SK-N-MC (cell line): ENCODE results near the gene EN2.

ENCODE experiments used
- DNase-seq: peaks from one replicate; pipeline ENCODE4 v3.0.0-alpha.2; 2011; ENCODE audit warnings: low read depth, low spot score
- H3K27ac ChIP-seq: fragments of 200-600 bp; sonication (generic); 2 replicates; pipeline ENCODE4 v1.5.1; 2016; ENCODE audit warnings: mixed run types
- H3K36me3 ChIP-seq: fragments of 200-600 bp; sonication (generic); 2 replicates; pipeline ENCODE4 v1.6.1; 2017; ENCODE audit warnings: antibody characterized with exemption, low read length, mixed read lengths; ENCODE audit not compliant: insufficient read depth
- H3K4me3 ChIP-seq: fragments of 200-600 bp; sonication (generic); 2 replicates; pipeline ENCODE4 v1.5.1; 2016
- H3K9ac ChIP-seq: fragments of 200-600 bp; sonication (generic); 2 replicates; pipeline ENCODE4 v1.8.0; 2017; ENCODE audit warnings: mixed run types, mixed read lengths; ENCODE audit not compliant: insufficient read length
- H3K9me3 ChIP-seq: fragments of 200-600 bp; sonication (generic); 2 replicates; pipeline ENCODE4 v1.6.1; 2017; ENCODE audit warnings: low read depth, mild to moderate bottlenecking, antibody characterized with exemption, low read length, moderate library complexity, mixed read lengths
- EZH2 ChIP-seq: fragments of 200-600 bp; sonication (generic); IDR thresholded peaks from one replicate; pipeline ENCODE4 v1.6.1; 2017; ENCODE audit warnings: antibody characterized with exemption
- FOXP2 ChIP-seq: optimal IDR thresholded peaks from 2 replicates; pipeline ENCODE3; 2011; ENCODE audit warnings: mild to moderate bottlenecking, moderate library complexity; ENCODE audit not compliant: insufficient read depth; ENCODE audit errors: extremely low read length, control extremely low read depth
- POLR2AphosphoS5 ChIP-seq: IDR thresholded peaks from 2 replicates; pipeline ENCODE4 v1.6.1; 2012; ENCODE audit warnings: mild to moderate bottlenecking, low read depth, low read length, borderline replicate concordance

Gene EN2

DNA sequence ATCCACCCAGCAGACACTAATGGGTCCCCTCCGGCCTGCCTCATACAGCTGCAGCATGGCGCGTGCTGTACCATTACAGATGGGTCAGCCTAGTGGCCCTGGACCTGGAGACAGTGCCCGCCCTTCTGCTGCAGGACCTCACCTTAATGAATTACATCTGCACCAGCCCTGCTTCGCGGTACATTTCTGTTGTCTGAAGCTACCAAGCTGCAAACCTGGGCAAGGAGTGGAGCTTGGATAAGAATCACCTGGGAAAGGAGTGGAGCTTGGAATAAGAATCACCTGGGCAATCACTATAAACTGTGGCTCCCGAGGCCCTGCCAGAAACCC is 33.0 kb upstream of the EN2 start:
- Histone ChIP-seq H3K9ac (no peak overlapping the region), H3K36me3 (no peaks in the 10 kb centered on the region), H3K27ac (no peak overlapping the region), H3K9me3 (no peaks in the 10 kb centered on the region), H3K4me3 (no peak overlapping the region)
- DNase-seq, result no peak
- TF ChIP-seq EZH2 (no peak), FOXP2 (no peak), POLR2AphosphoS5 (no peak)

DNA sequence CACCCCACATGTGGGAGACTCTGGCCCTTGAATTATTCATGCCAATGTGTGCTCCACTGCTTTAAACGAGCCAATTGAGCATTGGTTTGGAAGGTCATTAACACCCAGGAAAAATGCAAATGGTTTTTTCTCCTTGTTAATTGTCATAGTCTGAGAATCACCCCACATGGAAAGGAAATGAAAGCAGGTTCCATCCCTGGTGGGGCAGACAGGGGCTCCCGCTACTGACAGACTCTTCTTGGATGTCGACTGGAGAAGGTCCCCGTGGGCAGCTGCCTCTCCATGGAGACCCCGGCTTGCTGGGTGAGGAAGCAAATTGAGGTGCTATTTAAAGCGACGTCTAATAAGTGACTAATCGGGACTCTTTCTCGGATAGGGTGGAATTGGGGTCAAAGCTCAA is 32.0 kb upstream of the EN2 start:
- Histone ChIP-seq H3K9ac (no peak overlapping the region), H3K36me3 (no peaks in the 10 kb centered on the region), H3K9me3 (no peaks in the 10 kb centered on the region), H3K4me3 (no peak overlapping the region), H3K27ac (no peak overlapping the region)
- DNase-seq, result no peak
- TF ChIP-seq FOXP2 (no peak), POLR2AphosphoS5 (no peak), EZH2 (no peak)

DNA sequence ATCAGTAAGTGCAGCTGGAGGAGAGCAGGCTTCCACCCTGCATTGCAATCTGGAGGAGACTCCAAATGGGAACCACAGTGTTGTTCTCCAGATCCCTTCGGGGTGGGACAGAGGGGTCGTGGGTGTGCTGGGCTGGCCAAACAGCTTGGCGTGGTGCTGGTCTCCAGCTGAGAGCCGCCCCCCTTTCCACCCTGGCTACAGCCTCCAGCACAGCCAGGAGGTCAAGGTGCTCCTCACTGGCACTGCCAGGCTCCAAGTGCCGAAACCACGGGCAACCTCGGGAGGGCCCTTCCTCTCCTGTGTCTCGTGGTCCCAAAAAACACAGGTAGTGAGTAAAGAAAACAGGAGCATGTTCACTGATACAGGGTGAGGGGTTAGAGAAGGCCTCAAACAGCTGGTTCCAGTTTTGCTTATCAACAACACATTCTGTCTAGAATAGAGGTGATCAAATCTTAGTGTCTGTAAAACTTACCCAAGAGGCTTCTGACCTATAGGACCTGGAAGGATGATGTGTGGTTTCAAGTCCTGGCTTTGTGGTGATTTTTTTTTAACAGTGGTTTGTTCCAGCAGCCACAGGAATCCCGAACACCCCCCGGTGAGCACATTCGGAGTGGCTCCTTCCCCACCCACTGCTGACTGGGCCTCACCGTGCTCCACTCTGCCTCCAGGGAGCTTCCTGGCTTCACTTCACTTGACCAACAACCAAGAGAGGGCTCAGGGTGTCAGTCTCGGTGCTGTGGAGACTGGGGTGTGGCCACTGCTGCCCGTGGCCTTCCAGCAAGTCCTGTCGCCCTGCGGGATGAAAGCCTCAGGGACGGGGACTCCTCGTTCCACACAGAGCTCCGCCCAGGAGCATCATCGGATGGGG is 31.2 kb upstream of the EN2 start:
- no peak for TF ChIP-seq EZH2
- TF ChIP-seq FOXP2, result no peak
- TF ChIP-seq POLR2AphosphoS5, result no peak

DNA sequence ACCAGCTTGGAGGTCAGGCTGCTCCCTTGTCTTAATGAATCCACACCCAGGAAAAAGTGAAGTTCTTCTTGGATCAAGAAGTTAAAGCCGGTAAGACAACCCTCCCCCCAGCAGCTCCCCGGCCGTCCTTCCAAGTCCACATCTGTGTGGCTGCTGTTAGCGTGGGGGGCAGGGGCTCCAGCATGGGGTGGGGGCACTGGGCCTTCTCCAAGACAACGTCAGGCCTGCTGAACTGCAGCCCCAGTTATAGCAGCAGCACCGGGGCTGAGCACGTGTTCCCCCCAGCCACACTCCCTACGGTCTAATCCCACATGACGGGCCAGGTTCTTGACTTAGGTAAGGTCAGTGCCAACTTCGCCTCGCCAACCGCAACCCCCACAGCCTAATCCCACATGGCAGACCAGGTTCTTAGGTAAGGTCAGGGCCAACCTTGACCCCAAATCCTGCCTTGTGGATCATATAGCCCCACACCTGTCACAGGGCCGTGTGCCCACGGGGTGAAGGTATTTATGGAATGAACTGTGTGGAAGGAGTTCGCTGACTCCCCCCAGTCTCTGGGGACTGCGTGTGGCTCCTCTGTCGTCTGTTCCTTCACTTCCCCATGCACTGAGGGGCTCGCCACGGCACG is 30.4 kb upstream of the EN2 start:
- H3K9ac ChIP-seq, result no peak overlapping the region

More for the DNA sequence above, 31.2 kb upstream of the EN2 start:
- no peak overlapping the region for H3K4me3 ChIP-seq
- no peaks in the 10 kb centered on the region for H3K9me3 ChIP-seq
- no peak for DNase-seq
- H3K36me3 ChIP-seq, result no peaks in the 10 kb centered on the region
- no peak overlapping the region for H3K27ac ChIP-seq
- H3K9ac ChIP-seq, result no peak overlapping the region

DNA sequence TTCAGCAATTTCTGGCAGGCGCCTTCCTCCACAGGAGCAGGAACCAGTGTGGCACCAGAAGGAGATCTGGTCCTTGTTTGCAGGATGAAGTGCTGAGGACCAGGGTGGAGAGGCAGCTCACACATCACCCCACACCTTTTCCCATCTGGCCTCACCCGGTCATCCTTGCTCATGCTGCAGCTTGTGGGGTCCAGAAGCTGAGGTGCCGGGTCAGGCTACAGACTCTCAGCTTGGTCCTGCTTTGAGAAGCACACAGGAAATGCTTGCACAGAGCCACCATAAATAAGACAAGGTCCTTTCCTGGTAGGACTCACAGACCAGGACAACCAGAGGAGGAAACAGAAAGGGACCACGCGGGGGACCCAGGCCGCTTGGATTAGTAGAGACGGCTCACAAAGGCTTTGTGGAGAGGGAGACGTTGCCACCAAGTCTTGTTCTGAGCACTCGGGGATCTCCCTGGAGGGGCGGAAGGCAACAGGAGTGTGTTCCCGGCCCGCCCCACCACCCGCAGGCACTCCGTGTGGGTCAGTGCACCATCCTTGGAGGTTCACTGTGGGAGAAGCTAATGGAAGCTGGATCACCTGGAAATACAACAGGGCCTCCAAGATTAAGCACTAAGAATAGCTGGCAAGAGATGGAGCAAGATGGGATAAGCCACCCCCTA is 29.6 kb upstream of the EN2 start:
- Histone ChIP-seq H3K4me3 (no peak overlapping the region), H3K36me3 (no peaks in the 10 kb centered on the region), H3K27ac (no peak overlapping the region), H3K9ac (no peak overlapping the region), H3K9me3 (no peaks in the 10 kb centered on the region)
- DNase-seq, result no peak
- no peak for TF ChIP-seq EZH2
- no peak for TF ChIP-seq FOXP2
- no peak for TF ChIP-seq POLR2AphosphoS5

More for the DNA sequence above, 30.4 kb upstream of the EN2 start:
- Histone ChIP-seq H3K9me3 (no peaks in the 10 kb centered on the region), H3K4me3 (no peak overlapping the region), H3K27ac (no peak overlapping the region), H3K36me3 (no peaks in the 10 kb centered on the region)
- no peak for DNase-seq
- TF ChIP-seq FOXP2 (no peak), POLR2AphosphoS5 (no peak), EZH2 (no peak)

DNA sequence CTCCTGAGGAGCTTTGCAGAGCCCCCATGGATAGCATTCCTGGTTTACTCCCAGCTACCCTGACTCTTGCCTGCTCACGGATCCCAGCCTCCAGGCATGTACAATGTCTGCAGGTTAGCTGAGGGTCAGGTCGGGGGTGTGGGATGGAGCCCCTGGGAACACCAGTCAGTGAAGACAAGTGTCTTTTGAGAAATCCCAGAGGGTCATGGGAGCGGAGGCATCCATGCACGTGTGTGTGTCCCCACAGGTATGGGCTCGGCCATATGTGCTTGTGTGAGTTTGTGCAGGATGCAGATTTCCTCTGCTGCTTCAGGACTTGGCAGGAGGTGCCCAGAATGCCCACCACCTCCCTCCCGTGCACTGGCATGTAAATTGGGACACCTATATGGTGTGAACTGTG is 28.3 kb upstream of the EN2 start:
- no peak overlapping the region for H3K9ac ChIP-seq
- no peak for DNase-seq
- H3K9me3 ChIP-seq, result no peaks in the 10 kb centered on the region
- no peak overlapping the region for H3K4me3 ChIP-seq
- H3K36me3 ChIP-seq, result no peaks in the 10 kb centered on the region
- no peak overlapping the region for H3K27ac ChIP-seq
- TF ChIP-seq FOXP2 (no peak), POLR2AphosphoS5 (no peak), EZH2 (no peak)

DNA sequence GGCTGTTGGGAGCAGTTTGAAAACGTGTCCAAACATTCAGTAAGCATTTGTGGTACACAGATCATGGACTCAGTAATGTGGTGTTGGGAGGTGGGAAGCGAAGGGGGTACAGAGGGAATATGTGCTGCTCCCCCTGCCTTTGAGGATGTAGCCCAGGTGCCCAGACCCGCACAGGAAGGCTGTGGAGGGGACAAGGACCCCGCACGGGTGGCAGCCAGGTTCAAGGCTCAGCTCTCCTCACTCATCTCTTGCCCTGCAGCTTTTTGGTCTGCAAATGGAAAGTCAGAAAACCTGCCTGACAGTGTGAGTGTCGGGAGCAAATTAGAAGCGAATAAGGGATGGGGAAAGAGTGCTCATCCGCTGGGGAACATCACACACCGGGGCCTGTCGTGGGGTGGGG is 27.3 kb upstream of the EN2 start:
- no peak overlapping the region for H3K9ac ChIP-seq
- no peak overlapping the region for H3K4me3 ChIP-seq
- no peak for DNase-seq
- H3K27ac ChIP-seq, result no peak overlapping the region
- no peaks in the 10 kb centered on the region for H3K36me3 ChIP-seq
- TF ChIP-seq EZH2, result no peak
- TF ChIP-seq POLR2AphosphoS5, result no peak
- TF ChIP-seq FOXP2, result no peak
- H3K9me3 ChIP-seq, result no peaks in the 10 kb centered on the region

DNA sequence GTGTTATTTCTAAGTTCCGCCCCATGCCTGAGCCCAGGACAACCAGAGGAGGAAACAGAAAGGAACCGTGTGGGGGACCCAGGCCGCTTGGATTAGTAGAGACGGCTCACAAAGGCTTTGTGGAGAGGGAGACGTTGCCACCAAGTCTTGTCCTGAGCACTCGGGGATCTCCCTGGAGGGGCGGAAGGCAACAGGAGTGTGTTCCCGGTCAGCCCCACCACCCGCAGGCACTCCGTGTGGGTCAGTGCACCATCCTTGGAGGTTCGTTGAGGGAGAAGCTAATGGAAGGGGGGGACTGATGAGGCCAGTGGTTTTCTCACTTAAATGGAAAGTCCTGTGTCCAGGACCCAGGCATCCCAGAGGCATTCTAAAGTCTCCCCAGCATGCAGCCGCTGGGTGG is 26.7 kb upstream of the EN2 start:
- H3K4me3 ChIP-seq, result no peak overlapping the region
- DNase-seq, result no peak
- no peaks in the 10 kb centered on the region for H3K36me3 ChIP-seq
- H3K27ac ChIP-seq, result no peak overlapping the region
- no peaks in the 10 kb centered on the region for H3K9me3 ChIP-seq
- no peak for TF ChIP-seq FOXP2
- TF ChIP-seq EZH2, result no peak
- no peak for TF ChIP-seq POLR2AphosphoS5
- no peak overlapping the region for H3K9ac ChIP-seq
